ENCODE measurements around the gene PDE4B. TPM values are rescaled to one million over a fixed set of nuclear protein-coding genes. Genes with fewer than 3 reads are reported as not detected.

PDE4B gene
- total RNA-seq, 1 experiment from 2014 or later, result not detected

GRCh38 chr1:65791801-65792668 lies 660 bp upstream of the PDE4B start:
- Mint-ChIP-seq H3K4me3 (ENCODE audit: unreplicated experiment) (peak overlapping the region; percentile 53), H3K27me3 (ENCODE audit: insufficient read depth, unreplicated experiment) (peaks cover 15% of the 10 kb centered on the region), H3K4me1 (ENCODE audit: low read depth, unreplicated experiment) (no peaks in the 10 kb centered on the region), H3K9me3 (ENCODE audit: unreplicated experiment) (peaks cover 16% of the 10 kb centered on the region), H3K27ac (ENCODE audit: unreplicated experiment) (no peak overlapping the region), H3K36me3 (ENCODE audit: insufficient read depth, unreplicated experiment) (no peaks in the 10 kb centered on the region)
- Histone ChIP-seq H3K27me3 (replicated peaks; ENCODE audit: control insufficient read depth, insufficient read depth, low read length) (no peaks in the 10 kb centered on the region), H3K9me3 (peaks cover 4% of the 10 kb centered on the region; the same call in 1 of the 2 replicates), H3K4me3 (ENCODE audit: low read depth, low read length) (no peak overlapping the region), H3K36me3 (ENCODE audit: control insufficient read depth, insufficient read depth, low read length) (no peaks in the 10 kb centered on the region), H3K4me1 (no peaks in the 10 kb centered on the region)
- CTCF ChIA-PET, result no interaction called here
- POLR2A ChIA-PET, result no interaction called here
- TF ChIP-seq, protein P1, sequence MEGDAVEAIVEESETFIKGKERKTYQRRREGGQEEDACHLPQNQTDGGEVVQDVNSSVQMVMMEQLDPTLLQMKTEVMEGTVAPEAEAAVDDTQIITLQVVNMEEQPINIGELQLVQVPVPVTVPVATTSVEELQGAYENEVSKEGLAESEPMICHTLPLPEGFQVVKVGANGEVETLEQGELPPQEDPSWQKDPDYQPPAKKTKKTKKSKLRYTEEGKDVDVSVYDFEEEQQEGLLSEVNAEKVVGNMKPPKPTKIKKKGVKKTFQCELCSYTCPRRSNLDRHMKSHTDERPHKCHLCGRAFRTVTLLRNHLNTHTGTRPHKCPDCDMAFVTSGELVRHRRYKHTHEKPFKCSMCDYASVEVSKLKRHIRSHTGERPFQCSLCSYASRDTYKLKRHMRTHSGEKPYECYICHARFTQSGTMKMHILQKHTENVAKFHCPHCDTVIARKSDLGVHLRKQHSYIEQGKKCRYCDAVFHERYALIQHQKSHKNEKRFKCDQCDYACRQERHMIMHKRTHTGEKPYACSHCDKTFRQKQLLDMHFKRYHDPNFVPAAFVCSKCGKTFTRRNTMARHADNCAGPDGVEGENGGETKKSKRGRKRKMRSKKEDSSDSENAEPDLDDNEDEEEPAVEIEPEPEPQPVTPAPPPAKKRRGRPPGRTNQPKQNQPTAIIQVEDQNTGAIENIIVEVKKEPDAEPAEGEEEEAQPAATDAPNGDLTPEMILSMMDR (IDR thresholded peaks at IDR 0.05; ENCODE audit: insufficient read depth in 1 of 2, low read depth in 1 of 2, low read length in 1 of 2, severe bottlenecking in 1 of 2, unreplicated experiment in 1 of 2), result no peak
- DNase-seq, result no peak
- intact Hi-C loops (cut with micrococcal nuclease; ENCODE audit: unreplicated experiment), result no loop called here
- no TSS peak for BruUV-seq (replicated peaks)

GRCh38 chr1:65793359-65793732 lies 651 bp downstream of the PDE4B start:
- H3K4me3 ChIP-seq (ENCODE audit: low read depth, low read length), result no peak overlapping the region
- no peak for DNase-seq
- TF ChIP-seq, protein P1 (IDR thresholded peaks at IDR 0.05; ENCODE audit: insufficient read depth in 1 of 2, low read depth in 1 of 2, low read length in 1 of 2, severe bottlenecking in 1 of 2, unreplicated experiment in 1 of 2), result no peak
- peaks cover 4% of the 10 kb centered on the region; the same call in 1 of the 2 replicates for H3K9me3 ChIP-seq
- Mint-ChIP-seq H3K4me3 (ENCODE audit: unreplicated experiment) (peak overlapping the region; percentile 11), H3K36me3 (ENCODE audit: insufficient read depth, unreplicated experiment) (no peaks in the 10 kb centered on the region), H3K27ac (ENCODE audit: unreplicated experiment) (no peak overlapping the region), H3K27me3 (ENCODE audit: insufficient read depth, unreplicated experiment) (peaks cover 15% of the 10 kb centered on the region), H3K4me1 (ENCODE audit: low read depth, unreplicated experiment) (no peaks in the 10 kb centered on the region), H3K9me3 (ENCODE audit: unreplicated experiment) (peaks cover 16% of the 10 kb centered on the region)
- ChIA-PET POLR2A (no interaction called here), CTCF (no interaction called here)
- no peaks in the 10 kb centered on the region for H3K27me3 ChIP-seq (replicated peaks; ENCODE audit: control insufficient read depth, insufficient read depth, low read length)
- no peaks in the 10 kb centered on the region for H3K4me1 ChIP-seq
- H3K36me3 ChIP-seq (ENCODE audit: control insufficient read depth, insufficient read depth, low read length), result no peaks in the 10 kb centered on the region
- BruUV-seq (replicated peaks), result no TSS peak
- intact Hi-C loops (cut with micrococcal nuclease; ENCODE audit: unreplicated experiment), result no loop called here

DNA sequence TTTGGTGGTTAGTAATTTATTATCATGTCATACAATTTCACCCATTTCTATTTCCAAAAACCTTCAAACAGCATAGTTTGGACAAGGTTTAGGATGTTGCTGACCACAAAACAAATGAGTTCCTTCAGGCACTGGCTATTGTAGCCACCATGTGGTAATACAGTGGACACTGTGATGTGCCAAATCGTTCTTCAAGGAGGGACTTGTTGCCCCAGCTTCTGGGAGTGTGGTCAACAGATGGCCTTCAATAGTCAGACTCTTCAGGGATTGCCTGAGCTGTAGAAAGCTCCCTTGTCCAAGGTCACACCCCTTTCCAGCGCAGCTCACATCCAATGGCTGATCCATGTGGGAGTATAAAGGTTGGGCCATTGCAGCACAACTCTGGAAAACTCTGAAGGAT lies 2.6 kb downstream of the PDE4B start:
- CTCF ChIA-PET, result no interaction called here
- no peaks in the 10 kb centered on the region for H3K27me3 ChIP-seq (replicated peaks; ENCODE audit: control insufficient read depth, insufficient read depth, low read length)
- DNase-seq, result no peak
- Mint-ChIP-seq H3K4me1 (ENCODE audit: low read depth, unreplicated experiment) (no peaks in the 10 kb centered on the region), H3K36me3 (ENCODE audit: insufficient read depth, unreplicated experiment) (no peaks in the 10 kb centered on the region), H3K9me3 (ENCODE audit: unreplicated experiment) (no peaks in the 10 kb centered on the region), H3K27ac (ENCODE audit: unreplicated experiment) (no peak overlapping the region), H3K27me3 (ENCODE audit: insufficient read depth, unreplicated experiment) (peaks cover 12% of the 10 kb centered on the region), H3K4me3 (ENCODE audit: unreplicated experiment) (no peak overlapping the region)
- POLR2A ChIA-PET, result no interaction called here
- TF ChIP-seq, protein P1 (IDR thresholded peaks at IDR 0.05; ENCODE audit: insufficient read depth in 1 of 2, low read depth in 1 of 2, low read length in 1 of 2, severe bottlenecking in 1 of 2, unreplicated experiment in 1 of 2), result no peak
- no peak overlapping the region for H3K4me3 ChIP-seq (ENCODE audit: low read depth, low read length)
- no TSS peak for BruUV-seq (replicated peaks)
- no peaks in the 10 kb centered on the region for H3K36me3 ChIP-seq (ENCODE audit: control insufficient read depth, insufficient read depth, low read length)
- intact Hi-C loops (cut with micrococcal nuclease; ENCODE audit: unreplicated experiment), result no loop called here
- H3K4me1 ChIP-seq, result no peaks in the 10 kb centered on the region
- H3K9me3 ChIP-seq, result no peaks in the 10 kb centered on the region
